Epithelial cell of prostate (primary cell): Measurements from ENCODE around the gene DIPK1B.
"Not testable (repeated sequence)": the region's sequence is repeated elsewhere in the genome, so short reads cannot be mapped to it uniquely, and the experiment has no call there.

Experiments
- DNase-seq: peaks from one replicate; pipeline ENCODE4 v3.0.0-alpha.2; 2011; ENCODE audit warnings: low read depth, low spot score
- H3K27ac ChIP-seq: fragments of 450-650 bp; 2 replicates; pipeline ENCODE4 v1.5.1; 2017; ENCODE audit warnings: mild to moderate bottlenecking

DIPK1B gene

DNA sequence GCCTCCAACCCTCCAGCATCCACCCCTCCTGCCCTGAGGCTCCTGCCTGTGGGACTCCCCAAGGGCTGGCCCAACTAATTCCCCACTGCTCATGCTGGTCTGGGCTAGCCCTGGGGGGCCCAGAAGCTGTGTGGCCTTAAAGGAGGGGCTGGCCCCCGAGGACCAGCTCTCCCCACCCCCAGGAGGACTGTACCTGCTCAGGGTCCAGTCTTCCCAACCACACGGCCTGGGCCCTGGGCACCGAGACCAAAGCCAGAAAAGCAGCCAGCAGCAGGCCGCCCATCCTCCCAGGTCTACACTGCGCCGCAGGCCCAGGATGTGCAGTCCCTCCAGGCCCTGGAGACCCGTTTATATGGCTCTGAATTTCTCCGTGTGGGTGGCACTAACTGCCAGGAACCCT, 35.8 kb downstream of the DIPK1B start, which contains the start of gene LCN6:
TSS of gene LCN6 (minus strand) at position 325 of the 400 bp plus-strand sequence. CDS start at position 283, 42 bp downstream.
- DNase-seq = no peak
- no peak within 1 kb of the TSS for H3K27ac ChIP-seq

- DNase-seq = no peak
- no peak overlapping the region for H3K27ac ChIP-seq
These were observed 36.6 kb downstream of the DIPK1B start for GRCh38 chr9:136748666-136749611.

GRCh38 chr9:136750526-136750925, 38.2 kb downstream of the DIPK1B start:
- H3K27ac ChIP-seq = no peak overlapping the region

DNA sequence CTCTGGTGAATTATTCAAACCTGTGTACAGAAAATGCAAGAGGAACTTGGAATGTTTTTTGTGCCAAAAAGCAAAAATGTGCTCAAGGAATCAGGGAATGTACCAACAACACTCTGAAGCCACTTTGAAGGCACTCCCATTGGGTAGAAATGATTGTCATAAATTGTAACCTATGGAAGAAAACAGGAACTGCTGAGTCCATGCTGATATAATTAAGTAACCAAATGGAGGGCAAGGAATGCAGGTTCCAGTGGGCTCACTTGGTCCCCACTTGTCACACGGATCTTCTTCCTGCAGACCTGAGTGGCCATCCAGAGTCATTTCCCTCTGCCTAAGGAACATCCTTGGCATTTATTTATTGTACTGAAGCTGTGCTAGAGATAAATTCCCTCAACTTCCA, 38.9 kb downstream of the DIPK1B start:
- DNase-seq = no peak
- H3K27ac ChIP-seq = no peak overlapping the region

More at GRCh38 chr9:136750526-136750925, 38.2 kb downstream of the DIPK1B start:
- DNase-seq = peak; percentile 31

GRCh38 chr9:136751814-136752213, 39.4 kb downstream of the DIPK1B start:
- no peak for DNase-seq
- H3K27ac ChIP-seq = no peak overlapping the region

GRCh38 chr9:136753371-136754058, 41.1 kb downstream of the DIPK1B start:
- DNase-seq = no peak
- no peak overlapping the region for H3K27ac ChIP-seq

GRCh38 chr9:136754059-136754572, 41.7 kb downstream of the DIPK1B start:
- DNase-seq = no peak
- H3K27ac ChIP-seq = no peak overlapping the region

DNA sequence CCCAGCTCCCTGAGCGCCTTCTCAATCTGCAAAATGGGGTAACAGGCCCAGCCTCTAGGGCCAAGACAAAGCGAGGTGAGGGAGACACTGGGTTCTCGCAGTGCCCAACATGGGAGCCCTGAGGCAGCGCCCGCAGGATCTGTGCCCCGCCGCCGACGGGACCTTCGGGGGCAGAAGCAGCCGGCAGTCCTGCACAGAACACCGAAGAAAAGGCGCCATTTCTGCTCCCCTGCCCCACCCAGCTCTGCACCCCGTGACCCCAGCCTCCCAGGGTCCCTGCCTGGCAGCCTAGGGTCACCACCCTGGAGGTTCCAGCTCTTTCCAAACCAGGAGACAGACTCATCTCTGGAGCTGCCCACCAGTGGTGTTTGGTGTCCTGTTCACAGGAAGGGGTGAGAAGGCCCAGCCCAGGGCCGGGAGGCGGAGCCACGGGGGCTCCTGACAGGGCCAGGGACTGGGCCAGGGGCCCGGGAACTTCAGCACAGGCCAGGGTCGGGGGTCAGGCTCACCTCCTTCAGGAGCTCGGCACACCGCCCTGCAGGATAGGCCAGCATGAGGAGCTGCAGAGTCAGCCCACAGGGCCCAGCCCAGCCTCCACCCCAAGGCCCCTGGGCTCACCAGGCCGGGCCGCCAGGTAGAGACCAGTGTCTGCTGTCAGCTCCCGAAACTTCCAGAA, 42.4 kb downstream of the DIPK1B start:
- no peak for DNase-seq
- no peak overlapping the region for H3K27ac ChIP-seq

DNA sequence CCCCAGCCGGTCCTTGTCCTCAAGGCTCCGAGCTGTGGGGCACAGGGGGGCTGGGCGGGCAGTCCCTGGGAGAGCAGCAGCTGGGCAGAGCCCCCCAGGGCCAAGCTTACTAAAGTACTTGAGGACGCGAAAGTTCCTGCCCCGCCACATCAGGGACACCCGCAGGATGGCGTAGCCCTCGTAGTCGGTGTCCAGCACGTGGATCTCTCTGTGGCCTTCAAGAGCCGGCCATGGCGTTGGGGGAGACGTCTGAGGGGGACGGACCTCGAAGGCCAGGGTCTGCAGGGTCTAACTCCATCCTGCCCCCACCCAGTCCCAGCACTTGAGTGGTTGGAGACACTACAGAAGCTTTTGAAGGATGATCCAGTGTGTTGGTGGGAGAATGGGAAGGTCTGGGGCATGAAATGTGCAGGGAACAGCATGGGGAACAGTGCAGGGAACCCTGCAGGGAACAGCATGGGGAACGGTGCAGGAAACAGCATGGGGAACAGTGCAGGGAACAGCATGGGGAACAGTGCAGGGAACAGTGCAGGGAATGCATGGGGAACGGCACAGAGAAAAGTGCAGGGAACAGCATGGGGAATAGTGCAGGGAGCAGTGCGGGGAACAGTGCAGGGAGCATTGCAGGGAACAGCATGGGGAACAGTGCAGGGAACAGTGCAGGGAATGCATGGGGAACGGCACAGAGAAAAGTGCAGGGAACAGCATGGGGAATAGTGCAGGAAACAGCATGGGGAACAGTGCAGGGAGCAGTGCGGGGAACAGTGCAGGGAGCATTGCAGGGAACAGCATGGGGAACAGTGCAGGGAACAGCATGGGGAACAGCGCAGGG, 43.1 kb downstream of the DIPK1B start:
- DNase-seq, H3K27ac ChIP-seq: not testable (repeated sequence)

GRCh38 chr9:136756134-136756438, 43.7 kb downstream of the DIPK1B start:
- no peak overlapping the region for H3K27ac ChIP-seq
- DNase-seq = no peak

DNA sequence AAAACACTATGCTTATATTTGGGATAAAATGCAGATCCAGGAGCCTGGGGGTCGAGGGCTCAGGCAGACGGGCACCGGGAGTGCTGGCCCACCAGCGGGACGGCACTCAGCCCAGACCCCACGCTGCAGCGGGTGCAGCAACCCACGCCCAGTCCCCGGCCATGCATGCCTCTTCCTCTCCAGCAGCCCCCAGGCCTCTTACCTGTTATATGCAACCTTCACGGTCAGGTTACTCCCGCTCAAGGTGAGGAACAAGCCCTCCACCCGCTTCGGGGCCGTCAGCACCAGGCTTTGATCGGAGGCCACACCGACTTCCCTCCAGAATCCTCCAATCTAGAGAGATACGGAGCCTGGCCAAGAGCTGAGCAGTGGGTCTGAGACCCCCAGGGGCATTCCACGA, 44.5 kb downstream of the DIPK1B start:
- no peak for DNase-seq
- H3K27ac ChIP-seq = no peak overlapping the region

DNA sequence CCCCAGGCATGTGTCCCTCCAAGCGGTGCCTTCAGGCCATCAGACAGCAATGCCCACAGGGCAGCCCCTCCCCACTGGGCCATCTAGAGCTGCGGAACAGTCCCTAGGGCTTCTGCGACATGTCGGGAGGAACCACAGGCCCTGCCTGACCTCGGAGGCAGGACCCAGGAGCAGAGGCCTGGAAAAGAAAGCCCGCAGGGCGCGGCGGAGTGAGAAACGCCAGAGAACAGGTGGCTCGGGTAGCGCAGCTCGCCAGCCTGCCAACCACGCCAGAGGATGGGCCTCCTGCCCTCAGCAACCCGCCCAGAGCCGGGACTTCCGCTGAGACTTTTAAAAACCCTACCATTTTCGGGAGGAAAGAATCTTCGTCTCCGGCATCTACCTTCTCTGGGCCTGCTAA, 45.0 kb downstream of the DIPK1B start:
- no peak for DNase-seq
- H3K27ac ChIP-seq = no peak overlapping the region

DNA sequence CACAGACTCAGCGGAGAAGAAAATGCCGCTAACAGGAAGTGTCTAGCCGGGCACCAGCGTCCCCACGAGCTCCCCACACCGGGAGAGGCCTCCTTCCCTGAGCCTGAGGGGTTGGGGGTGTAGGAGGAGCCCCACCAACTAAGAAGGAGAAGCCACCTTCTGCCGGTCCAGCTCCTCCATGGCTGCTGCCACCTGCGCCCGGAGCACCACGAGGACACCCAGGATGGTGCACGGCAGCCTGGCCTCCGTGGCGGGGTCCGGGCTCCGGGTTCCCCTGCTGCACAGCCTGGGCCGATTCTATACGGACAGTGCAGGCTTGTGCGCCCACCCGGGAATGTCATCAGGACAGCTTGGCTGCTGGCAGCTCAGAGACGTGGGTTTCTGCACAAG, 45.4 kb downstream of the DIPK1B start:
- no peak for DNase-seq
- H3K27ac ChIP-seq = no peak overlapping the region

- no peak overlapping the region for H3K27ac ChIP-seq
These were observed 46.6 kb downstream of the DIPK1B start for GRCh38 chr9:136759001-136759400.

DNA sequence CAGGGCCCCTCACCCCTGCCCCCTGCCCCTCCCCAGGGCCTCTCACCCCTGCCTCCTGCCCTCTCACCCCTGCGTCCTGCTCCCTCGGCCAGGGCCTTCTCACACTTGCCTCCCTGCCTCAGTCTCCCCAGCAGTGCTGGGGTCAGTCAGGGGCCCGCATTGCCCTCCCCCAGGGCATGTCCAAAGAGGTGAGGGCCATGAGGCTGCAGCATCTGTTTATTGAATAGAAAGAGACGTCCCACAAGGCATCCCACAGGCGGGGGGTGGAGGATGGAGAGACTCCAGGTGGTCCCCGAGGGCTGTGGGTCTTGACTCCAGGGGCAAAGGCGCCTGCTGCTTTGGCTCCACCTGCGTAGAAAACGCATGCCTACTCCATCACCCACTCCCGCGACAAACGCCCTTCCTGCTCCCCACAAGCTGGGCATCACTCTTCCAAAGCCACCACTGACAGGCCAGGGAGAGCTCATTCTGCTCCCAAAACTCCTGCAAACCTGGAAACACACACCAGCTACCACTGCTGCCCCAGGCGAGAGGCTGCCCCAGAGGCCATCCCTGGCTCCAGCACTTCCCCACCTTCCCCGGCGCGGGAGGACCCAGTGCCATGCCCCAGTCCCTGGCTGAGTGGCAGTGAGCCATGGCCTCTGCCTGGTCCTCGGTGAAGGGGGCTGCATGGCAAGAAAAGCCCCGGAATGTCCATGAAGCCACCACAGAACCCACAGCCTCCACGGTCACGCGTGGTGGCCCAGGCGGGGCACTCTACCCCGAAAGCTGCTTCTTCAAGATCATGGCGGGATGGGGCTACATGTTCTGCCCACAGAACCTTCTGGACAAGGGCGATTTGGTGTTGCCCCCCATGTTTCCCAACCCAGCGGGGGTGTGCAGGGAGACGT, 47.3 kb downstream of the DIPK1B start:
- DNase-seq = no peak
- no peak overlapping the region for H3K27ac ChIP-seq

More at GRCh38 chr9:136759001-136759400, 46.6 kb downstream of the DIPK1B start:
- no peak for DNase-seq

- DNase-seq = no peak
- no peak overlapping the region for H3K27ac ChIP-seq
These were observed 48.1 kb downstream of the DIPK1B start for GRCh38 chr9:136760424-136760823.

GRCh38 chr9:136760834-136761544, 48.6 kb downstream of the DIPK1B start:
- not testable (repeated sequence) for H3K27ac ChIP-seq, DNase-seq

GRCh38 chr9:136761545-136761981, 49.2 kb downstream of the DIPK1B start:
- no peak overlapping the region for H3K27ac ChIP-seq
- DNase-seq = no peak
